T-helper 1 cell treated with Interleukin-12 subunit alpha and Interleukin-12 subunit beta and Interleukin-4 antibody, amounts not matched to agents 30 μg/mL and 1 μg/mL, for 36 hours (primary cell): Measurements from ENCODE around the gene SDK2.

Source experiments
- H3K27ac Mint-ChIP-seq: one replicate; pipeline ENCODE4 v1.8.0; 2021; ENCODE audit warnings: mild to moderate bottlenecking, mixed read lengths
- H3K27me3 Mint-ChIP-seq: one replicate; pipeline ENCODE4 v1.8.0; 2021; ENCODE audit warnings: low read depth, mixed read lengths
- H3K36me3 Mint-ChIP-seq: one replicate; pipeline ENCODE4 v1.8.0; 2021; ENCODE audit warnings: low read depth, mixed read lengths
- H3K4me1 Mint-ChIP-seq: one replicate; pipeline ENCODE4 v1.8.0; 2021; ENCODE audit warnings: low read depth, mixed read lengths
- H3K4me3 Mint-ChIP-seq: one replicate; pipeline ENCODE4 v1.8.0; 2021; ENCODE audit warnings: mild to moderate bottlenecking, moderate library complexity, mixed read lengths
- H3K9me3 Mint-ChIP-seq: one replicate; pipeline ENCODE4 v1.8.0; 2021; ENCODE audit warnings: mixed read lengths

Gene SDK2

GRCh38 chr17:73393962-73394361 lies 250.3 kb downstream of the SDK2 start:
- Mint-ChIP-seq H3K27me3 (no peaks in the 10 kb centered on the region), H3K4me3 (no peak overlapping the region), H3K27ac (no peak overlapping the region), H3K36me3 (no peaks in the 10 kb centered on the region), H3K9me3 (no peaks in the 10 kb centered on the region), H3K4me1 (no peaks in the 10 kb centered on the region)

GRCh38 chr17:73393381-73393780 lies 250.9 kb downstream of the SDK2 start:
- Mint-ChIP-seq H3K27ac (no peak overlapping the region), H3K4me1 (no peaks in the 10 kb centered on the region), H3K4me3 (no peak overlapping the region), H3K9me3 (no peaks in the 10 kb centered on the region), H3K36me3 (no peaks in the 10 kb centered on the region), H3K27me3 (no peaks in the 10 kb centered on the region)

- no peak overlapping the region for H3K4me3 Mint-ChIP-seq
- H3K9me3 Mint-ChIP-seq: no peaks in the 10 kb centered on the region
- H3K4me1 Mint-ChIP-seq: no peaks in the 10 kb centered on the region
- H3K36me3 Mint-ChIP-seq: no peaks in the 10 kb centered on the region
- no peaks in the 10 kb centered on the region for H3K27me3 Mint-ChIP-seq
- H3K27ac Mint-ChIP-seq: no peak overlapping the region
These were observed 252.6 kb downstream of the SDK2 start for GRCh38 chr17:73391331-73392265.

- Mint-ChIP-seq H3K4me3 (no peak overlapping the region), H3K27ac (no peak overlapping the region), H3K36me3 (no peaks in the 10 kb centered on the region), H3K27me3 (no peaks in the 10 kb centered on the region), H3K4me1 (no peaks in the 10 kb centered on the region), H3K9me3 (no peaks in the 10 kb centered on the region)
These were observed 253.4 kb downstream of the SDK2 start for GRCh38 chr17:73390851-73391250.

- H3K27ac Mint-ChIP-seq: no peak overlapping the region
- H3K4me1 Mint-ChIP-seq: no peaks in the 10 kb centered on the region
- no peaks in the 10 kb centered on the region for H3K36me3 Mint-ChIP-seq
- no peak overlapping the region for H3K4me3 Mint-ChIP-seq
- no peaks in the 10 kb centered on the region for H3K27me3 Mint-ChIP-seq
- no peaks in the 10 kb centered on the region for H3K9me3 Mint-ChIP-seq
These were observed 254.0 kb downstream of the SDK2 start for GRCh38 chr17:73390221-73390620.

- Mint-ChIP-seq H3K27me3 (no peaks in the 10 kb centered on the region), H3K4me1 (no peaks in the 10 kb centered on the region), H3K4me3 (no peak overlapping the region), H3K9me3 (no peaks in the 10 kb centered on the region), H3K36me3 (no peaks in the 10 kb centered on the region), H3K27ac (no peak overlapping the region)
These were observed 254.8 kb downstream of the SDK2 start for GRCh38 chr17:73389411-73389810.

GRCh38 chr17:73388578-73388905 lies 255.7 kb downstream of the SDK2 start:
- Mint-ChIP-seq H3K36me3 (no peaks in the 10 kb centered on the region), H3K9me3 (no peaks in the 10 kb centered on the region), H3K27me3 (no peaks in the 10 kb centered on the region), H3K4me1 (no peaks in the 10 kb centered on the region), H3K4me3 (no peak overlapping the region), H3K27ac (no peak overlapping the region)

- H3K27me3 Mint-ChIP-seq: no peaks in the 10 kb centered on the region
- no peaks in the 10 kb centered on the region for H3K9me3 Mint-ChIP-seq
- no peaks in the 10 kb centered on the region for H3K4me1 Mint-ChIP-seq
- no peak overlapping the region for H3K4me3 Mint-ChIP-seq
- no peaks in the 10 kb centered on the region for H3K36me3 Mint-ChIP-seq
- no peak overlapping the region for H3K27ac Mint-ChIP-seq
These were observed 256.3 kb downstream of the SDK2 start for GRCh38 chr17:73387746-73388577.

GRCh38 chr17:73386561-73386960 lies 257.7 kb downstream of the SDK2 start:
- Mint-ChIP-seq H3K27ac (no peak overlapping the region), H3K9me3 (no peaks in the 10 kb centered on the region), H3K27me3 (no peaks in the 10 kb centered on the region), H3K36me3 (no peaks in the 10 kb centered on the region), H3K4me3 (no peak overlapping the region), H3K4me1 (no peaks in the 10 kb centered on the region)

GRCh38 chr17:73384926-73385325 lies 259.3 kb downstream of the SDK2 start:
- no peak overlapping the region for H3K4me3 Mint-ChIP-seq
- H3K9me3 Mint-ChIP-seq: no peaks in the 10 kb centered on the region
- no peaks in the 10 kb centered on the region for H3K36me3 Mint-ChIP-seq
- no peaks in the 10 kb centered on the region for H3K27me3 Mint-ChIP-seq
- no peaks in the 10 kb centered on the region for H3K4me1 Mint-ChIP-seq
- H3K27ac Mint-ChIP-seq: no peak overlapping the region

GRCh38 chr17:73380439-73381106 lies 263.7 kb downstream of the SDK2 start:
- H3K36me3 Mint-ChIP-seq: no peaks in the 10 kb centered on the region
- no peaks in the 10 kb centered on the region for H3K27me3 Mint-ChIP-seq
- no peak overlapping the region for H3K27ac Mint-ChIP-seq
- H3K9me3 Mint-ChIP-seq: no peaks in the 10 kb centered on the region
- H3K4me1 Mint-ChIP-seq: no peaks in the 10 kb centered on the region
- no peak overlapping the region for H3K4me3 Mint-ChIP-seq

GRCh38 chr17:73379826-73380225 lies 264.4 kb downstream of the SDK2 start:
- Mint-ChIP-seq H3K27me3 (peaks cover 3% of the 10 kb centered on the region), H3K4me3 (no peak overlapping the region), H3K9me3 (no peaks in the 10 kb centered on the region), H3K36me3 (no peaks in the 10 kb centered on the region), H3K4me1 (no peaks in the 10 kb centered on the region), H3K27ac (no peak overlapping the region)

GRCh38 chr17:73378974-73379470 lies 265.2 kb downstream of the SDK2 start:
- H3K27ac Mint-ChIP-seq: no peak overlapping the region
- H3K9me3 Mint-ChIP-seq: no peaks in the 10 kb centered on the region
- H3K4me3 Mint-ChIP-seq: no peak overlapping the region
- peaks cover 4% of the 10 kb centered on the region for H3K27me3 Mint-ChIP-seq
- H3K4me1 Mint-ChIP-seq: no peaks in the 10 kb centered on the region
- H3K36me3 Mint-ChIP-seq: no peaks in the 10 kb centered on the region

GRCh38 chr17:73376636-73377035 lies 267.6 kb downstream of the SDK2 start:
- H3K27me3 Mint-ChIP-seq: peaks cover 4% of the 10 kb centered on the region
- no peak overlapping the region for H3K27ac Mint-ChIP-seq
- no peaks in the 10 kb centered on the region for H3K36me3 Mint-ChIP-seq
- no peaks in the 10 kb centered on the region for H3K4me1 Mint-ChIP-seq
- no peak overlapping the region for H3K4me3 Mint-ChIP-seq
- H3K9me3 Mint-ChIP-seq: no peaks in the 10 kb centered on the region
